Activated naive CD8-positive, alpha-beta T cell (primary cell): Measurements from ENCODE around the gene FAM50B.

Experiments
- H3K27ac Mint-ChIP-seq: one replicate; pipeline ENCODE4 v1.8.0; 2021; ENCODE audit warnings: mixed read lengths
- H3K27me3 Mint-ChIP-seq: one replicate; pipeline ENCODE4 v1.8.0; 2021; ENCODE audit warnings: mixed read lengths
- H3K36me3 Mint-ChIP-seq: one replicate; pipeline ENCODE4 v1.8.0; 2021; ENCODE audit warnings: mixed read lengths
- H3K4me1 Mint-ChIP-seq: one replicate; pipeline ENCODE4 v1.8.0; 2021; ENCODE audit warnings: low read depth, mixed read lengths
- H3K4me3 Mint-ChIP-seq: one replicate; pipeline ENCODE4 v1.8.0; 2021; ENCODE audit warnings: mild to moderate bottlenecking, mixed read lengths
- H3K9me3 Mint-ChIP-seq: one replicate; pipeline ENCODE4 v1.8.0; 2021; ENCODE audit warnings: low read depth, mixed read lengths

The FAM50B gene

GRCh38 chr6:3812596-3812995 lies 36.6 kb upstream of the FAM50B start:
- no peak overlapping the region for H3K27ac Mint-ChIP-seq

GRCh38 chr6:3813150-3813780 lies 35.9 kb upstream of the FAM50B start:
- no peaks in the 10 kb centered on the region for H3K9me3 Mint-ChIP-seq
- H3K4me3 Mint-ChIP-seq, result no peak overlapping the region
- H3K36me3 Mint-ChIP-seq, result no peaks in the 10 kb centered on the region
- H3K27ac Mint-ChIP-seq, result no peak overlapping the region
- H3K27me3 Mint-ChIP-seq, result peaks cover 3% of the 10 kb centered on the region
- no peaks in the 10 kb centered on the region for H3K4me1 Mint-ChIP-seq

More at GRCh38 chr6:3812596-3812995, 36.6 kb upstream of the FAM50B start:
- Mint-ChIP-seq H3K27me3 (peaks cover 4% of the 10 kb centered on the region), H3K36me3 (no peaks in the 10 kb centered on the region), H3K4me1 (no peaks in the 10 kb centered on the region), H3K4me3 (no peak overlapping the region), H3K9me3 (no peaks in the 10 kb centered on the region)

GRCh38 chr6:3813918-3814317 lies 35.3 kb upstream of the FAM50B start:
- H3K27ac Mint-ChIP-seq, result no peak overlapping the region
- no peak overlapping the region for H3K4me3 Mint-ChIP-seq

GRCh38 chr6:3814539-3814938 lies 34.6 kb upstream of the FAM50B start:
- no peaks in the 10 kb centered on the region for H3K36me3 Mint-ChIP-seq
- H3K9me3 Mint-ChIP-seq, result no peaks in the 10 kb centered on the region
- H3K4me1 Mint-ChIP-seq, result no peaks in the 10 kb centered on the region
- H3K27me3 Mint-ChIP-seq, result no peaks in the 10 kb centered on the region
- no peak overlapping the region for H3K4me3 Mint-ChIP-seq
- no peak overlapping the region for H3K27ac Mint-ChIP-seq

More at GRCh38 chr6:3813918-3814317, 35.3 kb upstream of the FAM50B start:
- H3K4me1 Mint-ChIP-seq, result no peaks in the 10 kb centered on the region
- H3K9me3 Mint-ChIP-seq, result no peaks in the 10 kb centered on the region
- no peaks in the 10 kb centered on the region for H3K36me3 Mint-ChIP-seq
- H3K27me3 Mint-ChIP-seq, result no peaks in the 10 kb centered on the region

- Mint-ChIP-seq H3K4me1 (no peaks in the 10 kb centered on the region), H3K4me3 (no peak overlapping the region), H3K27ac (no peak overlapping the region), H3K36me3 (no peaks in the 10 kb centered on the region), H3K27me3 (no peaks in the 10 kb centered on the region), H3K9me3 (no peaks in the 10 kb centered on the region)
Measured at GRCh38 chr6:3816251-3816650, 32.9 kb upstream of the FAM50B start.

- Mint-ChIP-seq H3K9me3 (no peaks in the 10 kb centered on the region), H3K27ac (no peak overlapping the region), H3K4me1 (no peaks in the 10 kb centered on the region), H3K4me3 (no peak overlapping the region), H3K27me3 (peaks cover 2% of the 10 kb centered on the region), H3K36me3 (no peaks in the 10 kb centered on the region)
Measured at GRCh38 chr6:3819161-3820110, 29.7 kb upstream of the FAM50B start.

GRCh38 chr6:3820563-3820962 lies 28.6 kb upstream of the FAM50B start:
- no peaks in the 10 kb centered on the region for H3K9me3 Mint-ChIP-seq
- no peak overlapping the region for H3K4me3 Mint-ChIP-seq
- H3K4me1 Mint-ChIP-seq, result no peaks in the 10 kb centered on the region
- peaks cover 2% of the 10 kb centered on the region for H3K27me3 Mint-ChIP-seq
- H3K27ac Mint-ChIP-seq, result no peak overlapping the region
- no peaks in the 10 kb centered on the region for H3K36me3 Mint-ChIP-seq

- Mint-ChIP-seq H3K27ac (no peak overlapping the region), H3K27me3 (peaks cover 2% of the 10 kb centered on the region), H3K4me1 (no peaks in the 10 kb centered on the region), H3K36me3 (no peaks in the 10 kb centered on the region), H3K4me3 (no peak overlapping the region), H3K9me3 (no peaks in the 10 kb centered on the region)
Measured at GRCh38 chr6:3822747-3823445, 26.3 kb upstream of the FAM50B start.

- no peaks in the 10 kb centered on the region for H3K9me3 Mint-ChIP-seq
- H3K27me3 Mint-ChIP-seq, result peaks cover 2% of the 10 kb centered on the region
- H3K4me3 Mint-ChIP-seq, result no peak overlapping the region
- H3K4me1 Mint-ChIP-seq, result no peaks in the 10 kb centered on the region
- no peaks in the 10 kb centered on the region for H3K36me3 Mint-ChIP-seq
- no peak overlapping the region for H3K27ac Mint-ChIP-seq
Measured at GRCh38 chr6:3823671-3824070, 25.5 kb upstream of the FAM50B start.

- H3K4me3 Mint-ChIP-seq, result no peak overlapping the region
- H3K27ac Mint-ChIP-seq, result no peak overlapping the region
- no peaks in the 10 kb centered on the region for H3K9me3 Mint-ChIP-seq
- no peaks in the 10 kb centered on the region for H3K36me3 Mint-ChIP-seq
- no peaks in the 10 kb centered on the region for H3K4me1 Mint-ChIP-seq
- H3K27me3 Mint-ChIP-seq, result peaks cover 2% of the 10 kb centered on the region
Measured at GRCh38 chr6:3825331-3825831, 23.8 kb upstream of the FAM50B start.

GRCh38 chr6:3825851-3826581 lies 23.2 kb upstream of the FAM50B start:
- H3K9me3 Mint-ChIP-seq, result no peaks in the 10 kb centered on the region
- H3K4me3 Mint-ChIP-seq, result no peak overlapping the region
- no peak overlapping the region for H3K27ac Mint-ChIP-seq
- peaks cover 3% of the 10 kb centered on the region for H3K27me3 Mint-ChIP-seq
- no peaks in the 10 kb centered on the region for H3K36me3 Mint-ChIP-seq
- no peaks in the 10 kb centered on the region for H3K4me1 Mint-ChIP-seq

GRCh38 chr6:3829285-3829684 lies 19.9 kb upstream of the FAM50B start:
- no peak overlapping the region for H3K4me3 Mint-ChIP-seq
- H3K27ac Mint-ChIP-seq, result no peak overlapping the region
- H3K9me3 Mint-ChIP-seq, result no peaks in the 10 kb centered on the region
- peaks cover 3% of the 10 kb centered on the region for H3K27me3 Mint-ChIP-seq
- H3K4me1 Mint-ChIP-seq, result no peaks in the 10 kb centered on the region
- H3K36me3 Mint-ChIP-seq, result no peaks in the 10 kb centered on the region

- no peaks in the 10 kb centered on the region for H3K9me3 Mint-ChIP-seq
Measured at GRCh38 chr6:3830806-3831205, 18.4 kb upstream of the FAM50B start.

GRCh38 chr6:3831761-3832530 lies 17.2 kb upstream of the FAM50B start:
- H3K4me1 Mint-ChIP-seq, result no peaks in the 10 kb centered on the region
- no peaks in the 10 kb centered on the region for H3K9me3 Mint-ChIP-seq
- H3K27me3 Mint-ChIP-seq, result peaks cover 3% of the 10 kb centered on the region
- no peaks in the 10 kb centered on the region for H3K36me3 Mint-ChIP-seq
- H3K27ac Mint-ChIP-seq, result no peak overlapping the region
- no peak overlapping the region for H3K4me3 Mint-ChIP-seq

More at GRCh38 chr6:3830806-3831205, 18.4 kb upstream of the FAM50B start:
- peaks cover 3% of the 10 kb centered on the region for H3K27me3 Mint-ChIP-seq
- H3K4me3 Mint-ChIP-seq, result no peak overlapping the region
- H3K4me1 Mint-ChIP-seq, result no peaks in the 10 kb centered on the region
- H3K27ac Mint-ChIP-seq, result no peak overlapping the region
- H3K36me3 Mint-ChIP-seq, result no peaks in the 10 kb centered on the region
